ENCODE data around the gene ZRANB2. TPM values are rescaled to one million over a fixed set of nuclear protein-coding genes. Genes with fewer than 3 reads are reported as not detected.

Gene ZRANB2
- total RNA-seq, 1 experiment from 2014 or later: 103 TPM

- H3K4ac ChIP-seq (ENCODE audit: low read depth, low read length): no peak overlapping the region
- no peak overlapping the region for H3T11ph ChIP-seq (ENCODE audit: low read length)
- no peaks in the 10 kb centered on the region for H3K27me3 ChIP-seq (ENCODE audit: insufficient read depth, low read length)
- H2BK20ac ChIP-seq (ENCODE audit: low read depth, low read length, poor library complexity, severe bottlenecking): no peak overlapping the region
- H2BK120ac ChIP-seq (ENCODE audit: low read depth, low read length, poor library complexity, severe bottlenecking): no peak overlapping the region
- Mint-ChIP-seq H3K27me3 (ENCODE audit: low read depth) (no peaks in the 10 kb centered on the region), H3K4me1 (peaks cover 3 to 4% of the 10 kb centered on the region in 2 experiments), H3K27ac (no peak overlapping the region), H3K4me3 (no peak overlapping the region), H3K36me3 (ENCODE audit: insufficient read depth in 1 of 3, low read depth in 3 of 3) (no peaks in the 10 kb centered on the region), H3K9me3 (no peaks in the 10 kb centered on the region)
- no peak overlapping the region for H3K27ac ChIP-seq (ENCODE audit: insufficient read length, low read depth, low read length)
- no peak overlapping the region for H3K9ac ChIP-seq (ENCODE audit: extremely low read depth, insufficient read length, low read length)
- H2AFZ ChIP-seq (ENCODE audit: low read length): no peak overlapping the region
- no CpG with 5 or more reads among the region's 1 CpG for WGBS (ENCODE audit: extremely low coverage, insufficient read length, low lambda C conversion rate)
- no peaks in the 10 kb centered on the region for H3K79me1 ChIP-seq (ENCODE audit: insufficient read depth, low read depth, low read length, poor library complexity, severe bottlenecking)
- DNase-seq: no peak
- H2AK5ac ChIP-seq (ENCODE audit: insufficient read length, low read length): no peak overlapping the region
- H2BK12ac ChIP-seq (ENCODE audit: insufficient read length, low read depth, low read length): no peak overlapping the region
- peaks cover 3% of the 10 kb centered on the region; the same call in 1 of the 2 replicates for H3K4me1 ChIP-seq (ENCODE audit: insufficient read depth, low read length)
- H3K14ac ChIP-seq (ENCODE audit: insufficient read depth, low read length): no peak overlapping the region
- H4K20me1 ChIP-seq (ENCODE audit: control insufficient read depth, insufficient read depth, insufficient read length): no peaks in the 10 kb centered on the region
- TF ChIP-seq CTCF (conservative IDR thresholded peaks at IDR 0.05): no peak
- no peak overlapping the region for H3K56ac ChIP-seq (ENCODE audit: insufficient read length, low read depth, low read length)
- H4K91ac ChIP-seq (ENCODE audit: insufficient read length, low read depth, low read length): no peak overlapping the region
- no peak overlapping the region for H4K8ac ChIP-seq (replicated peaks; ENCODE audit: insufficient read length, low read depth, low read length)
- H4K5ac ChIP-seq (ENCODE audit: insufficient read length, low read depth, low read length): no peak overlapping the region
- no peak overlapping the region for H3K23ac ChIP-seq (ENCODE audit: insufficient read length, low read depth, low read length)
- no peak overlapping the region for H2BK15ac ChIP-seq (ENCODE audit: low read depth, low read length)
- no peak overlapping the region for H2BK5ac ChIP-seq (ENCODE audit: insufficient read length, low read length)
- no peak overlapping the region for H3K4me2 ChIP-seq (ENCODE audit: insufficient read depth, insufficient read length, low read length)
- no peak overlapping the region for H3K18ac ChIP-seq (ENCODE audit: insufficient read length, low read depth, low read length)
- H3K23me2 ChIP-seq (ENCODE audit: insufficient read length, low read depth, low read length, poor library complexity, severe bottlenecking): no peaks in the 10 kb centered on the region
- no peaks in the 10 kb centered on the region for H3K79me2 ChIP-seq (ENCODE audit: insufficient read depth, low read length)
- no peaks in the 10 kb centered on the region for H3K9me3 ChIP-seq (ENCODE audit: control insufficient read depth, low read depth, low read length)
Measured at GRCh38 chr1:71097428-71097827, 16.6 kb upstream of the ZRANB2 start.
